HepG2 (cell line): Measurements from ENCODE around the gene RABEP2. TPM values are rescaled to one million over a fixed set of nuclear protein-coding genes. Genes with fewer than 3 reads are reported as not detected.

Experiments
- AHDC1 ChIP-seq: sonication (generic); formaldehyde crosslinking; IDR thresholded peaks from 2 replicates; pipeline ENCODE4 v1.5.1; 2020; ENCODE audit warnings: mild to moderate bottlenecking, missing genetic modification reagents, borderline replicate concordance
- ATF7 ChIP-seq, 2 experiments: fragments of 450-650 bp in 1 of 2; sonication (generic) in 1 of 2; formaldehyde crosslinking in 1 of 2; IDR thresholded peaks; 2 replicates each; pipeline versions ENCODE4 v1.4.0 to v1.6.1; 2016 to 2020; ENCODE audit warnings: antibody characterized with exemption in 1 of 2, mild to moderate bottlenecking in 1 of 2, missing genetic modification reagents in 1 of 2
- HINFP ChIP-seq: sonication (generic); formaldehyde crosslinking; IDR thresholded peaks from 2 replicates; pipeline ENCODE4 v1.4.0; 2020; ENCODE audit warnings: low read depth, mild to moderate bottlenecking, missing genetic modification reagents
- JDP2 ChIP-seq: sonication (generic); formaldehyde crosslinking; IDR thresholded peaks from 2 replicates; pipeline ENCODE4 v1.8.1; 2022; ENCODE audit warnings: missing genetic modification reagents, borderline replicate concordance
- NFRKB ChIP-seq: fragments of 450-650 bp; IDR thresholded peaks from 2 replicates; pipeline ENCODE4 v1.6.1; 2017
- NR1H2 ChIP-seq: sonication (generic); formaldehyde crosslinking; IDR thresholded peaks from 2 replicates; pipeline ENCODE4 v1.8.1; 2022; ENCODE audit warnings: low read depth, missing genetic modification reagents, borderline replicate concordance
- SNAPC5 ChIP-seq: sonication (generic); formaldehyde crosslinking; IDR thresholded peaks from 2 replicates; pipeline ENCODE4 v1.8.1; 2023; ENCODE audit warnings: mild to moderate bottlenecking, missing genetic modification reagents, borderline replicate concordance
- TRIM24 ChIP-seq: sonication (generic); formaldehyde crosslinking; IDR thresholded peaks from 2 replicates; pipeline ENCODE4 v1.8.0; 2022; ENCODE audit warnings: mild to moderate bottlenecking, missing genetic modification reagents
- ZBTB20 ChIP-seq: sonication (generic); formaldehyde crosslinking; IDR thresholded peaks from 2 replicates; pipeline ENCODE4 v1.8.1; 2023; ENCODE audit warnings: missing genetic modification reagents, low read depth, mild to moderate bottlenecking, borderline replicate concordance
- ZC3H4 ChIP-seq: sonication (generic); formaldehyde crosslinking; IDR thresholded peaks from 2 replicates; pipeline ENCODE4 v1.4.0; 2020; ENCODE audit warnings: missing genetic modification reagents, borderline replicate concordance
- ZFP41 ChIP-seq: sonication (generic); formaldehyde crosslinking; IDR thresholded peaks from 2 replicates; pipeline ENCODE4 v1.4.0; 2020; ENCODE audit warnings: mild to moderate bottlenecking, missing genetic modification reagents, borderline replicate concordance
- ZHX1 ChIP-seq: sonication (generic); formaldehyde crosslinking; IDR thresholded peaks from 2 replicates; pipeline ENCODE4 v1.8.1; 2022; ENCODE audit warnings: low read depth, mild to moderate bottlenecking, missing genetic modification reagents
- ZNF264 ChIP-seq: sonication (generic); formaldehyde crosslinking; IDR thresholded peaks from 2 replicates; pipeline ENCODE4 v1.4.0; 2020; ENCODE audit warnings: missing genetic modification reagents
- ZNF33A ChIP-seq: sonication (generic); formaldehyde crosslinking; IDR thresholded peaks from 2 replicates; pipeline ENCODE4 v1.5.1; 2020; ENCODE audit warnings: missing genetic modification reagents, mild to moderate bottlenecking, moderate library complexity, borderline replicate concordance
- ZNF382 ChIP-seq: sonication (generic); formaldehyde crosslinking; IDR thresholded peaks from 2 replicates; pipeline ENCODE4 v1.5.0; 2020; ENCODE audit warnings: missing genetic modification reagents, mild to moderate bottlenecking, borderline replicate concordance
- ZNF468 ChIP-seq: sonication (generic); formaldehyde crosslinking; IDR thresholded peaks from 2 replicates; pipeline ENCODE4 v1.8.0; 2022; ENCODE audit warnings: mild to moderate bottlenecking, moderate library complexity, missing genetic modification reagents
- ZNF552 ChIP-seq: sonication (generic); formaldehyde crosslinking; IDR thresholded peaks from 2 replicates; pipeline ENCODE4 v1.9.0; 2022; ENCODE audit warnings: missing genetic modification reagents, mild to moderate bottlenecking, borderline replicate concordance
- ZNF567 ChIP-seq: sonication (generic); formaldehyde crosslinking; IDR thresholded peaks from 2 replicates; pipeline ENCODE4 v1.8.1; 2023; ENCODE audit warnings: mild to moderate bottlenecking, missing genetic modification reagents, borderline replicate concordance
- polyA plus RNA-seq, 8 experiments: library from polyadenylated mRNA; depleted of rRNA in 3 of 8; stranded (reverse) in 7 of 8; unstranded in 1 of 8; fragments of >200 nt; fragmentation: Illumina TruSeq in 4 of 8; extraction: Trizol in 4 of 8; gene quantifications; 2 replicates each; pipeline versions ENCODE4 v1.2.1 to v1.2.3, GENCODE V29; 2011 to 2016; ENCODE audit warnings: low read depth in 4 of 8, missing spikeins in 1 of 8, mixed read lengths in 1 of 8; ENCODE audit not compliant: insufficient read depth in 1 of 8
- total RNA-seq, 5 experiments: library from RNA; depleted of rRNA; stranded (reverse); fragments of >200 nt; fragmentation: Illumina TruSeq; extraction: Trizol; gene quantifications; 2 replicates each; pipeline ENCODE4 v1.2.3, GENCODE V29; 2016; ENCODE audit warnings: low read depth in 1 of 5

Gene RABEP2
- total and polyA plus RNA-seq, 2 of the 13 experiments (the other 11 are each of a cell fraction or from before 2014, with no cell fraction given): 10.8 to 18.4 TPM

DNA sequence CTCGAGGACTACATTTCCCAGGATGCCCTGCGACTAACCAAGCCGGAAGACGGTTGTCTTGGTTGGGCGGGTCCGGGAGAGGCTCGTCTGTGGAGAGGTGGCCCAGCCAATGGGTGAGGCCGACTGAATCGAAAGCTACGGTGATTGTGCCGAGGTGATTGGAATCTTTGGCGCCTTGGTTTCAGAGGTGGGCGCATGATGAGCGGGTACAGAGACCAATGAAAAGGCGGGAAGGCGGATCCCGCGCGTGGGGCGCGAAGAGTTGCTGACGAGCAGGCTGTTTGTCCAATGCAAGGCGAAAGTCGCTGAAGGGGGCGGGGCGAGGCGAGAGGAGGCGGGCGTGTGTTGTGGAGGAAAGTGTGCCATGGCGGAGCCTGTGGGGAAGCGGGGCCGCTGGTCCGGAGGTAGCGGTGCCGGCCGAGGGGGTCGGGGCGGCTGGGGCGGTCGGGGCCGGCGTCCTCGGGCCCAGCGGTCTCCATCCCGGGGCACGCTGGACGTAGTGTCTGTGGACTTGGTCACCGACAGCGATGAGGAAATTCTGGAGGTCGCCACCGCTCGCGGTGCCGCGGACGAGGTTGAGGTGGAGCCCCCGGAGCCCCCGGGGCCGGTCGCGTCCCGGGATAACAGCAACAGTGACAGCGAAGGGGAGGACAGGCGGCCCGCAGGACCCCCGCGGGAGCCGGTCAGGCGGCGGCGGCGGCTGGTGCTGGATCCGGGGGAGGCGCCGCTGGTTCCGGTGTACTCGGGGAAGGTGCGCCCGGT, 25.8 kb upstream of the RABEP2 start, which contains the start of gene NFATC2IP (continued):
- no peak; the same call in 1 of the 2 replicates for TF ChIP-seq ZHX1
- TF ChIP-seq NFRKB: no peak
- TF ChIP-seq TRIM24: no peak
- no peak for TF ChIP-seq SNAPC5
- no peak for TF ChIP-seq JDP2
- TF ChIP-seq ZNF33A (CRISPR knock-in tag): no peak
- no peak for TF ChIP-seq ZBTB20
- no peak; the same call in 1 of the 2 replicates for TF ChIP-seq ZNF567
- no peak for TF ChIP-seq ZNF552
- no peak for TF ChIP-seq HINFP (CRISPR knock-in tag)
- no peak for TF ChIP-seq AHDC1 (CRISPR knock-in tag)
- no peak for TF ChIP-seq ATF7 (IDR thresholded peaks at IDR 0.05)
- TF ChIP-seq ATF7 (CRISPR knock-in tag; IDR thresholded peaks at IDR 0.05): no peak
- TF ChIP-seq ZNF468 (CRISPR knock-in tag): no peak
- 0 out of 2 replicates have a peak, but pooled peaks have one; percentile 20 for TF ChIP-seq NR1H2 (CRISPR knock-in tag)
- no peak for TF ChIP-seq ZNF264 (CRISPR knock-in tag)
- TF ChIP-seq ZC3H4: no peak
- TF ChIP-seq ZNF382 (CRISPR knock-in tag): no peak
- no peak for TF ChIP-seq ZFP41 (CRISPR knock-in tag)
